GM12878 (cell line): ENCODE data around the gene UBE2E3.

Source experiments
- NRF1 ChIP-seq: conservative IDR thresholded peaks from 2 replicates; pipeline ENCODE4 v1.6.1; 2011; ENCODE audit warnings: mild to moderate bottlenecking, low read depth, low read length, improper control_type of control experiment
- POLR2AphosphoS5 ChIP-seq: IDR thresholded peaks from 2 replicates; pipeline ENCODE4 v1.6.1; 2011; ENCODE audit warnings: mild to moderate bottlenecking, low read length, inconsistent platforms
- ZNF274 ChIP-seq: IDR thresholded peaks from one replicate; pipeline ENCODE4 v1.8.0; 2011; ENCODE audit not compliant: insufficient read length, insufficient read depth
- ZNF384 ChIP-seq: IDR thresholded peaks from 2 replicates; pipeline ENCODE4 v1.6.1; 2012; ENCODE audit warnings: low read depth, mild to moderate bottlenecking, low read length, improper control_type of control experiment, borderline replicate concordance
- TF ChIP-seq, protein P1 (sequence below): IDR thresholded peaks from 2 replicates; pipeline ENCODE4 v1.6.1; 2011; ENCODE audit warnings: borderline replicate concordance, low read depth, mild to moderate bottlenecking, moderate library complexity, low read length; ENCODE audit not compliant: insufficient read depth, poor library complexity, severe bottlenecking
- TF ChIP-seq, protein P2 (sequence below), 3 experiments: IDR thresholded peaks in 2 of 3; conservative IDR thresholded peaks in 1 of 3; 2 replicates each; pipeline ENCODE4 v1.5.1; 2011; ENCODE audit warnings: low read depth in 3 of 3, low read length in 3 of 3, mild to moderate bottlenecking in 3 of 3, control low read depth in 2 of 3, moderate library complexity in 2 of 3, inconsistent platforms in 1 of 3, mixed read lengths in 1 of 3; ENCODE audit not compliant: control insufficient read depth in 2 of 3, insufficient read depth in 1 of 3; ENCODE audit errors: extremely low read depth in 1 of 3
- TF ChIP-seq, protein P3 (sequence below): fragments of 450-650 bp; IDR thresholded peaks from 2 replicates; pipeline ENCODE4 v1.6.1; 2017; ENCODE audit warnings: mild to moderate bottlenecking

DNA sequence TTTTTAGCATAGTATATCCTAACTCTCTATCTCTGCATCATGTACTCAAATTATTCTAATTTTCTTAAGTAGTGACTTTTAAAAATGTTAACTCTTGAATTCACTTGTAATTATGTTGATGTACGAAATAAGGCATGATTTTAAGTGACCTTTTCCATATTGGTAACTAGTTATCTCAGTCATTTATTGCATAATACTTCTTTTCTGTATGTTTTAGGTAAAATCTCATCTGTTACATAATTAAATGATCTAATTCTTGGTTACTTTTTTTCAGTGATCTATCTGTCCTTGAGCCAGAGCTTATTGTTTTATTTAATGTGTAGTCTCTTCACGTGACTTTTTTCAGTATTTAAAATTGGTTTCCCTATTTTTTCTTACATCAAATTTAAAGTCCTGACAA is 4.8 kb upstream of the UBE2E3 start:
- TF ChIP-seq, protein P1, sequence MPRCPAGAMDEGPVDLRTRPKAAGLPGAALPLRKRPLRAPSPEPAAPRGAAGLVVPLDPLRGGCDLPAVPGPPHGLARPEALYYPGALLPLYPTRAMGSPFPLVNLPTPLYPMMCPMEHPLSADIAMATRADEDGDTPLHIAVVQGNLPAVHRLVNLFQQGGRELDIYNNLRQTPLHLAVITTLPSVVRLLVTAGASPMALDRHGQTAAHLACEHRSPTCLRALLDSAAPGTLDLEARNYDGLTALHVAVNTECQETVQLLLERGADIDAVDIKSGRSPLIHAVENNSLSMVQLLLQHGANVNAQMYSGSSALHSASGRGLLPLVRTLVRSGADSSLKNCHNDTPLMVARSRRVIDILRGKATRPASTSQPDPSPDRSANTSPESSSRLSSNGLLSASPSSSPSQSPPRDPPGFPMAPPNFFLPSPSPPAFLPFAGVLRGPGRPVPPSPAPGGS, result no peak
- TF ChIP-seq NRF1 (no peak), ZNF274 (no peak), ZNF384 (no peak), POLR2AphosphoS5 (no peak)
- TF ChIP-seq, protein P2, sequence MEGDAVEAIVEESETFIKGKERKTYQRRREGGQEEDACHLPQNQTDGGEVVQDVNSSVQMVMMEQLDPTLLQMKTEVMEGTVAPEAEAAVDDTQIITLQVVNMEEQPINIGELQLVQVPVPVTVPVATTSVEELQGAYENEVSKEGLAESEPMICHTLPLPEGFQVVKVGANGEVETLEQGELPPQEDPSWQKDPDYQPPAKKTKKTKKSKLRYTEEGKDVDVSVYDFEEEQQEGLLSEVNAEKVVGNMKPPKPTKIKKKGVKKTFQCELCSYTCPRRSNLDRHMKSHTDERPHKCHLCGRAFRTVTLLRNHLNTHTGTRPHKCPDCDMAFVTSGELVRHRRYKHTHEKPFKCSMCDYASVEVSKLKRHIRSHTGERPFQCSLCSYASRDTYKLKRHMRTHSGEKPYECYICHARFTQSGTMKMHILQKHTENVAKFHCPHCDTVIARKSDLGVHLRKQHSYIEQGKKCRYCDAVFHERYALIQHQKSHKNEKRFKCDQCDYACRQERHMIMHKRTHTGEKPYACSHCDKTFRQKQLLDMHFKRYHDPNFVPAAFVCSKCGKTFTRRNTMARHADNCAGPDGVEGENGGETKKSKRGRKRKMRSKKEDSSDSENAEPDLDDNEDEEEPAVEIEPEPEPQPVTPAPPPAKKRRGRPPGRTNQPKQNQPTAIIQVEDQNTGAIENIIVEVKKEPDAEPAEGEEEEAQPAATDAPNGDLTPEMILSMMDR (IDR thresholded peaks at IDR 0.05 in 2 of 3, conservative IDR thresholded peaks at IDR 0.05 in 1 of 3; ENCODE audit: control insufficient read depth in 2 of 3, extremely low read depth in 1 of 3, insufficient read depth in 1 of 3, low read depth in 3 of 3, low read length in 3 of 3), result no peak
- TF ChIP-seq, protein P3, sequence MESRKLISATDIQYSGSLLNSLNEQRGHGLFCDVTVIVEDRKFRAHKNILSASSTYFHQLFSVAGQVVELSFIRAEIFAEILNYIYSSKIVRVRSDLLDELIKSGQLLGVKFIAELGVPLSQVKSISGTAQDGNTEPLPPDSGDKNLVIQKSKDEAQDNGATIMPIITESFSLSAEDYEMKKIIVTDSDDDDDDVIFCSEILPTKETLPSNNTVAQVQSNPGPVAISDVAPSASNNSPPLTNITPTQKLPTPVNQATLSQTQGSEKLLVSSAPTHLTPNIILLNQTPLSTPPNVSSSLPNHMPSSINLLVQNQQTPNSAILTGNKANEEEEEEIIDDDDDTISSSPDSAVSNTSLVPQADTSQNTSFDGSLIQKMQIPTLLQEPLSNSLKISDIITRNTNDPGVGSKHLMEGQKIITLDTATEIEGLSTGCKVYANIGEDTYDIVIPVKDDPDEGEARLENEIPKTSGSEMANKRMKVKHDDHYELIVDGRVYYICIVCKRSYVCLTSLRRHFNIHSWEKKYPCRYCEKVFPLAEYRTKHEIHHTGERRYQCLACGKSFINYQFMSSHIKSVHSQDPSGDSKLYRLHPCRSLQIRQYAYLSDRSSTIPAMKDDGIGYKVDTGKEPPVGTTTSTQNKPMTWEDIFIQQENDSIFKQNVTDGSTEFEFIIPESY, result no peak
